ES-I3 (cell line): ENCODE results near the gene XKRX.

Experiments used
- H3K36me3 ChIP-seq: 2 replicates; pipeline ENCODE4 v1.6.1; 2013; ENCODE audit warnings: mild to moderate bottlenecking, low read length, control low read depth, moderate library complexity; ENCODE audit not compliant: insufficient read depth
- H3K4me1 ChIP-seq: 2 replicates; pipeline ENCODE4 v1.6.1; 2013; ENCODE audit warnings: mild to moderate bottlenecking, control low read depth, low read length; ENCODE audit not compliant: insufficient read depth
- H3K9ac ChIP-seq: 2 replicates; pipeline ENCODE4 v1.6.1; 2013; ENCODE audit warnings: low read depth, mild to moderate bottlenecking, low read length, moderate library complexity
- H3K9me3 ChIP-seq: 2 replicates; pipeline ENCODE4 v1.6.1; 2013; ENCODE audit warnings: mild to moderate bottlenecking, low read length, moderate library complexity; ENCODE audit not compliant: control insufficient read depth, insufficient read depth

XKRX gene

DNA sequence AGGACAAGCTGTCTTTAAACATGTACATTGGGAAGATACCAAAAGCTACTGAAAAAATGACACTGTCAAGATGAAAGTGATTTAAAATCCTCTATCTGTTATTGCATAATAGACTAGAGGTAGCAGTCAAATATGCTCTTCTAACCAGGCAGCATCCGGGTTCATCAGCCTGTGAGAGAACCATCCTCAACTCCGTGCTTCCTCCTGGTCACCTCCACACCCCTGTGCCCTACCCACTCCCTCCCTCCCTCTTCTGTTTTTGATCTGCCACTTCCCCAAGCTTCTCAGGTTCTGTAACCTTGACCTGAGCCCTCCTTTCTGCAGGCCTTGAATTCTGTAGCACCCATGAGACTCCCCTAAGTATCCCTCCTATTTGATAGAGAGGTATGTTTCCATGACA lies 60.4 kb downstream of the XKRX start:
- H3K4me1 ChIP-seq: peaks cover 14% of the 10 kb centered on the region
- H3K9ac ChIP-seq: no peak overlapping the region
- H3K36me3 ChIP-seq: no peaks in the 10 kb centered on the region
- H3K9me3 ChIP-seq: no peaks in the 10 kb centered on the region

DNA sequence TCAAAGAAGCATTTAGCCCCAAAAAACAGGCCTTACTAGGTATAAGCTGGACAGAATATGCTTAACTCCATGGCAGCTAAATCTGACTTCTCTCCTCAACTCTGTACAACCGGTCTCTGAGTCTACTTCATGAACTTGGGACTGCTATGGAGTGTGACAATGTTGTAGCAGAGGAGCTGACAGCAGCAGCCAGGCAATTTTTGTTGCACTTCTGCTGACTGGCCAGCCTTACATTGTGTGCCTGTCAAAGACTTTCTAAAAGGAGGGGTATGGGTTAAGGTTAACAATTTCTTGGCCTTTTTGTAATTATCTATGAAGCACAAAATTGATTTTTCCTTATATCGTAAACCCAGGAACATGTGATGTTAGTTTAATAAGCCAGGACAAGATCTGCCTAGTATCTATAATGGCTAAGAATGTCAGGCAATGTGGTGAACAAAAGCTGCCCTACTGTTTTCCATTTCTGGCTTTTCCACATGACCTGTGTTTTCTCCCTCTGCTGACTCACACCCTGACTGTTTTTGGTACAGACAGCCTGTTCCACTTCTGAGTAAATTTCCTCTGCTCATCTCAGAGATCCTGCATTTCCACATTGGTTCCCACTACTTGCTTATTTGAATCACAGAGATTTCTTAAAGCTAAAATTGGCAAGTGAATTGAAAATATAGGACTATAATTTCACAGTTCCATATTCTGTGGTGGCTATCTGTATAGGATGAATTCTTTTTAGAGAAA lies 63.9 kb downstream of the XKRX start:
- Histone ChIP-seq H3K4me1 (peaks cover 9% of the 10 kb centered on the region), H3K36me3 (no peaks in the 10 kb centered on the region), H3K9ac (no peak overlapping the region), H3K9me3 (no peaks in the 10 kb centered on the region)
